HepG2 (cell line): Measurements from ENCODE around the gene HAO2. TPM values are rescaled to one million over a fixed set of nuclear protein-coding genes. Genes with fewer than 3 reads are reported as not detected.
A peak's percentile ranks its signal among the peaks of the same experiment; 100 is the strongest.

Experiments
- ATAC-seq: fragments of 200-7000 bp; cut with Tn5 transposase; 3 replicates; pipeline ENCODE4 v1.9.1; 2020; ENCODE audit warnings: mild to moderate bottlenecking, moderate library complexity
- BruUV-seq: library from RNA; stranded (reverse); fragments of 400-500 nt; replicated peaks from 2 replicates; lab custom pipeline; 2021; lab: Mats Ljungman, UMichigan
- CTCF ChIA-PET: fragments of 300-600 bp; formaldehyde crosslinking; extraction: SDS; loops from one replicate; lab custom pipeline; 2021; ENCODE audit warnings: low total read pairs, inconsistent platforms, low intra/inter-chr PET ratio; lab: Yijun Ruan, JAX
- POLR2A ChIA-PET: fragments of 350-600 bp; sonication (Branson Sonifier 250); formaldehyde crosslinking; loops from one replicate; lab custom pipeline; 2020; ENCODE audit warnings: antibody characterized with exemption, inconsistent platforms; lab: Yijun Ruan, JAX
- DNase-seq: peaks from one replicate; pipeline ENCODE4 v3.0.0-alpha.2; 2015; ENCODE audit warnings: low spot score
- FAIRE-seq: peaks from 3 replicates; lab custom pipeline; 2011; peaks lifted over from hg19 to GRCh38; lab: Jason Lieb, UNC
- H2AFZ ChIP-seq: one replicate; pipeline ENCODE4 v1.6.1; 2011; ENCODE audit warnings: low read length, inconsistent platforms
- H3K27ac ChIP-seq: fragments of 300-600 bp; 3 replicates; pipeline ENCODE4 v1.8.0; 2011; ENCODE audit warnings: mixed run types, mild to moderate bottlenecking, mixed read lengths, low read length, inconsistent platforms; ENCODE audit not compliant: insufficient read depth; ENCODE audit errors: extremely low read length
- H3K27me3 ChIP-seq, 2 experiments: fragments of 200-600 bp in 1 of 2; 2 replicates in 1 of 2; 3 replicates in 1 of 2; pipeline versions ENCODE4 v1.6.0 to v1.8.0; 2011; ENCODE audit warnings: low read length in 2 of 2, mild to moderate bottlenecking in 2 of 2, moderate library complexity in 2 of 2, inconsistent platforms in 1 of 2; ENCODE audit not compliant: insufficient read depth in 2 of 2, control insufficient read depth in 1 of 2
- H3K36me3 ChIP-seq, 2 experiments: fragments of 200-600 bp in 1 of 2; replicated peaks in 1 of 2; 2 replicates in 1 of 2; 3 replicates in 1 of 2; pipeline versions ENCODE4 v1.5.1 to v1.8.0; 2011; ENCODE audit warnings: low read length in 2 of 2, inconsistent platforms in 1 of 2; ENCODE audit not compliant: insufficient read depth in 2 of 2, control insufficient read depth in 1 of 2
- H3K4me1 ChIP-seq: 2 replicates; pipeline ENCODE4 v1.5.1; 2012; ENCODE audit warnings: low read length, inconsistent platforms; ENCODE audit not compliant: insufficient read depth
- H3K4me2 ChIP-seq: 2 replicates; pipeline ENCODE4 v1.6.0; 2011; ENCODE audit warnings: low read depth, low read length, inconsistent platforms
- H3K4me3 ChIP-seq, 3 experiments: fragments of 200-600 bp in 1 of 3; sonication (generic), shearing (Covaris generic) in 1 of 3; replicated peaks in 1 of 3; 2 replicates each; pipeline ENCODE4 v1.5.1; 2011 to 2016; ENCODE audit warnings: low read length in 3 of 3, inconsistent platforms in 2 of 3, low read depth in 2 of 3, mild to moderate bottlenecking in 2 of 3, control low read depth in 1 of 3, mixed read lengths in 1 of 3; ENCODE audit not compliant: insufficient read depth in 1 of 3
- H3K79me2 ChIP-seq: one replicate; pipeline ENCODE4 v1.6.1; 2011; ENCODE audit warnings: low read length, inconsistent platforms; ENCODE audit not compliant: insufficient read depth
- H3K9ac ChIP-seq: 2 replicates; pipeline ENCODE4 v1.6.0; 2011; ENCODE audit warnings: mild to moderate bottlenecking, low read depth, low read length, inconsistent platforms; ENCODE audit not compliant: insufficient read depth
- H3K9me3 ChIP-seq: 2 replicates; pipeline ENCODE4 v1.5.1; 2012; ENCODE audit warnings: mild to moderate bottlenecking, low read length
- H4K20me1 ChIP-seq: 2 replicates; pipeline ENCODE4 v1.6.0; 2011; ENCODE audit warnings: inconsistent platforms, mild to moderate bottlenecking, low read length, moderate library complexity; ENCODE audit not compliant: insufficient read depth
- GABPB1 ChIP-seq: IDR thresholded peaks from 2 replicates; pipeline ENCODE4 v1.6.1; 2016; ENCODE audit warnings: mild to moderate bottlenecking, missing genetic modification reagents, moderate library complexity, missing compliant biosample characterization
- GATAD2A ChIP-seq: IDR thresholded peaks from 2 replicates; pipeline ENCODE4 v1.6.1; 2016
- NR2F6 ChIP-seq, 2 experiments: IDR thresholded peaks; 2 replicates each; pipeline ENCODE4 v1.6.1; 2016; ENCODE audit warnings: antibody characterized with exemption in 1 of 2, mild to moderate bottlenecking in 1 of 2
- RXRB ChIP-seq: IDR thresholded peaks from 2 replicates; pipeline ENCODE4 v1.6.1; 2016; ENCODE audit warnings: borderline replicate concordance, missing genetic modification reagents, missing compliant biosample characterization
- ZFY ChIP-seq: sonication (generic); formaldehyde crosslinking; IDR thresholded peaks from 2 replicates; pipeline ENCODE4 v1.4.0; 2020; ENCODE audit warnings: missing genetic modification reagents
- ZNF263 ChIP-seq: sonication (generic); formaldehyde crosslinking; IDR thresholded peaks from 2 replicates; pipeline ENCODE4 v1.4.0; 2020; ENCODE audit warnings: missing genetic modification reagents
- ZNF382 ChIP-seq: sonication (generic); formaldehyde crosslinking; IDR thresholded peaks from 2 replicates; pipeline ENCODE4 v1.5.0; 2020; ENCODE audit warnings: missing genetic modification reagents, mild to moderate bottlenecking, borderline replicate concordance
- ZNF501 ChIP-seq: sonication (generic); formaldehyde crosslinking; IDR thresholded peaks from 2 replicates; pipeline ENCODE4 v1.5.1; 2020; ENCODE audit warnings: mild to moderate bottlenecking, moderate library complexity, missing genetic modification reagents
- ZSCAN12 ChIP-seq: sonication (generic); formaldehyde crosslinking; IDR thresholded peaks from 2 replicates; pipeline ENCODE4 v1.9.0; 2021; ENCODE audit warnings: mild to moderate bottlenecking, missing genetic modification reagents
- in situ Hi-C: cut with HindIII; loops from 2 replicates; pipeline ENCODE4 v1.10.0; 2017; ENCODE audit warnings: low pct_unique_long_range_greater_than_20kb; ENCODE audit not compliant: extremely low pct_ligation_motif_present
- intact Hi-C: fragments of 100-400 bp; cut with micrococcal nuclease; formaldehyde crosslinking; loops from one replicate; pipeline ENCODE4 v1.10.0; 2022; ENCODE audit not compliant: unreplicated experiment
- polyA plus RNA-seq, 8 experiments: library from polyadenylated mRNA; depleted of rRNA in 3 of 8; stranded (reverse) in 7 of 8; unstranded in 1 of 8; fragments of >200 nt; fragmentation: Illumina TruSeq in 4 of 8; extraction: Trizol in 4 of 8; gene quantifications; 2 replicates each; pipeline versions ENCODE4 v1.2.1 to v1.2.3, GENCODE V29; 2011 to 2016; ENCODE audit warnings: low read depth in 4 of 8, missing spikeins in 1 of 8, mixed read lengths in 1 of 8; ENCODE audit not compliant: insufficient read depth in 1 of 8
- total RNA-seq, 5 experiments: library from RNA; depleted of rRNA; stranded (reverse); fragments of >200 nt; fragmentation: Illumina TruSeq; extraction: Trizol; gene quantifications; 2 replicates each; pipeline ENCODE4 v1.2.3, GENCODE V29; 2016; ENCODE audit warnings: low read depth in 1 of 5
- TF ChIP-seq, protein P1 (sequence below): sonication (generic); formaldehyde crosslinking; IDR thresholded peaks from 2 replicates; pipeline ENCODE4 v1.5.0; 2020; ENCODE audit warnings: mild to moderate bottlenecking, missing genetic modification reagents, moderate library complexity
- TF ChIP-seq, protein P2 (sequence below), 2 experiments: sonication (generic) in 1 of 2; formaldehyde crosslinking in 1 of 2; IDR thresholded peaks; 2 replicates each; pipeline versions ENCODE4 v1.4.0 to v1.6.1; 2016 to 2020; ENCODE audit warnings: borderline replicate concordance in 1 of 2, low read depth in 1 of 2, mild to moderate bottlenecking in 1 of 2, missing genetic modification reagents in 1 of 2

HAO2 gene
- total and polyA plus RNA-seq, 2 of the 13 experiments (the other 11 are each of a cell fraction or from before 2014, with no cell fraction given), result 0.05 to 0.09 TPM

DNA sequence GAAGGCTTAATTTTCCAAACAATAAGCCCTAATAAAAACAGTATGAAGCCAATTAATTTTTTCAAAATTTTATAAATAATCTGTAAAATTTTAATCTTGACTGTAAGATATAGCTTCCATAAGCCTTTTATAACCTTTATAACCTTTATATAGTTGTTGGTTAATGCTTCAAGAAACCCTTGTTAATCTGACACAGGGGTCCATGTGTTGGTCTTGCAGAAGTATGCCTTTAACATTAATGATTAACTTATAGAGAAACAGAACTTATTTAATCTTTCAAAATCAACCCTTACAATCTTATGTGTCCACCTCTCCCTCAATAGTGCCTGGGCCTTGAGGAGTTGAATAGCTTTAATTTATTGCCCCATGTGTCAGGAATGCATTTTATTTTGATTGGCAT is 23.2 kb upstream of the HAO2 start:
- intact Hi-C loops (no loop called here), in situ Hi-C loops (no loop called here)
- FAIRE-seq (no peak), ATAC-seq (no peak), DNase-seq (peak; percentile 35)
- Histone ChIP-seq H3K79me2 (no peaks in the 10 kb centered on the region), H3K9ac (no peak overlapping the region), H3K36me3 (no peaks in the 10 kb centered on the region), H3K4me3 (no peak overlapping the region), H4K20me1 (no peaks in the 10 kb centered on the region), H3K9me3 (peaks cover 8% of the 10 kb centered on the region; the same call in 1 of the 2 replicates), H3K27me3 (no peaks in the 10 kb centered on the region), H2AFZ (no peak overlapping the region), H3K27ac (no peak overlapping the region), H3K4me1 (peaks cover 89% of the 10 kb centered on the region), H3K4me2 (peak overlapping the region; percentile 20; the same call in 1 of the 2 replicates)
- CTCF ChIA-PET, result no interaction called here
- no TSS peak for BruUV-seq
- POLR2A ChIA-PET, result interaction anchor here (2.2 kb wide), 1 partner anchor 18 kb away, joined by 10 read pairs; no protein-coding TSS in a partner anchor
- TF ChIP-seq GATAD2A (CRISPR knock-in tag), result 0 out of 2 replicates have a peak, but pooled peaks have one; percentile 26
- no peak for TF ChIP-seq ZNF382
- TF ChIP-seq, protein P1, sequence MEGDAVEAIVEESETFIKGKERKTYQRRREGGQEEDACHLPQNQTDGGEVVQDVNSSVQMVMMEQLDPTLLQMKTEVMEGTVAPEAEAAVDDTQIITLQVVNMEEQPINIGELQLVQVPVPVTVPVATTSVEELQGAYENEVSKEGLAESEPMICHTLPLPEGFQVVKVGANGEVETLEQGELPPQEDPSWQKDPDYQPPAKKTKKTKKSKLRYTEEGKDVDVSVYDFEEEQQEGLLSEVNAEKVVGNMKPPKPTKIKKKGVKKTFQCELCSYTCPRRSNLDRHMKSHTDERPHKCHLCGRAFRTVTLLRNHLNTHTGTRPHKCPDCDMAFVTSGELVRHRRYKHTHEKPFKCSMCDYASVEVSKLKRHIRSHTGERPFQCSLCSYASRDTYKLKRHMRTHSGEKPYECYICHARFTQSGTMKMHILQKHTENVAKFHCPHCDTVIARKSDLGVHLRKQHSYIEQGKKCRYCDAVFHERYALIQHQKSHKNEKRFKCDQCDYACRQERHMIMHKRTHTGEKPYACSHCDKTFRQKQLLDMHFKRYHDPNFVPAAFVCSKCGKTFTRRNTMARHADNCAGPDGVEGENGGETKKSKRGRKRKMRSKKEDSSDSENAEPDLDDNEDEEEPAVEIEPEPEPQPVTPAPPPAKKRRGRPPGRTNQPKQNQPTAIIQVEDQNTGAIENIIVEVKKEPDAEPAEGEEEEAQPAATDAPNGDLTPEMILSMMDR (CRISPR knock-in tag), result no peak
- TF ChIP-seq, protein P2, sequence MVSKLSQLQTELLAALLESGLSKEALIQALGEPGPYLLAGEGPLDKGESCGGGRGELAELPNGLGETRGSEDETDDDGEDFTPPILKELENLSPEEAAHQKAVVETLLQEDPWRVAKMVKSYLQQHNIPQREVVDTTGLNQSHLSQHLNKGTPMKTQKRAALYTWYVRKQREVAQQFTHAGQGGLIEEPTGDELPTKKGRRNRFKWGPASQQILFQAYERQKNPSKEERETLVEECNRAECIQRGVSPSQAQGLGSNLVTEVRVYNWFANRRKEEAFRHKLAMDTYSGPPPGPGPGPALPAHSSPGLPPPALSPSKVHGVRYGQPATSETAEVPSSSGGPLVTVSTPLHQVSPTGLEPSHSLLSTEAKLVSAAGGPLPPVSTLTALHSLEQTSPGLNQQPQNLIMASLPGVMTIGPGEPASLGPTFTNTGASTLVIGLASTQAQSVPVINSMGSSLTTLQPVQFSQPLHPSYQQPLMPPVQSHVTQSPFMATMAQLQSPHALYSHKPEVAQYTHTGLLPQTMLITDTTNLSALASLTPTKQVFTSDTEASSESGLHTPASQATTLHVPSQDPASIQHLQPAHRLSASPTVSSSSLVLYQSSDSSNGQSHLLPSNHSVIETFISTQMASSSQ (IDR thresholded peaks at IDR 0.05; ENCODE audit: low read depth), result peak; percentile 59
- TF ChIP-seq, protein P2 (CRISPR knock-in tag; IDR thresholded peaks at IDR 0.05; ENCODE audit: borderline replicate concordance), result no peak; the same call in 1 of the 2 replicates
- no peak for TF ChIP-seq GABPB1 (CRISPR knock-in tag)
- TF ChIP-seq NR2F6 (IDR thresholded peaks at IDR 0.05), result no peak
- no peak for TF ChIP-seq NR2F6 (CRISPR knock-in tag; IDR thresholded peaks at IDR 0.05)
- TF ChIP-seq ZNF263 (CRISPR knock-in tag), result no peak
- no peak for TF ChIP-seq RXRB (CRISPR knock-in tag)
- TF ChIP-seq ZSCAN12 (CRISPR knock-in tag), result no peak
- TF ChIP-seq ZNF501 (CRISPR knock-in tag), result no peak
- TF ChIP-seq ZFY (CRISPR knock-in tag), result no peak
